Measurements from ENCODE around the gene TRIM38. TPM values are rescaled to one million over a fixed set of nuclear protein-coding genes. Genes with fewer than 3 reads are reported as not detected.
"Not testable (repeated sequence)": the region's sequence is repeated elsewhere in the genome, so short reads cannot be mapped to it uniquely, and the experiment has no call there.

Gene TRIM38
- total RNA-seq, 2 experiments from 2014 or later: 17.0 to 17.5 TPM

DNA sequence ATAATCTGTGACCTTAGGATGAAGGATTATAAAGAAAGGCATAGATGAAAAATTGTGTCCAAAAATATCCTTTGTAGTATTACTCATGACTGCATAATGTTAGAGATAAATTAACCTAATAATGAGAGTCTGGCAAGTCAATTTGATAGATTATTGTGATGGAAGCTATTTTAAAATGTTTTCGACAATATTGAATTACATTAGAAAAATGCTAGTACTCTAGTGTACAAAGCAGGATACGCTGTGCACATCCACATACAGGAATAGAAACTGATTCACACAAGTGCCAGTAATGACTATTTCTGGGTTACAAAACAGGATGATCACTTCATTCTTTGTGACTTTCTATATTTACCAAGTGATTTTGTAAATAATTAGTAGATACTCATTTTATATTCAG is 35.4 kb upstream of the TRIM38 start:
- Mint-ChIP-seq H3K9me3 (no peaks in the 10 kb centered on the region), H3K4me3 (no peak overlapping the region), H3K4me1 (ENCODE audit: low read depth) (no peaks in the 10 kb centered on the region), H3K27ac (no peak overlapping the region), H3K36me3 (ENCODE audit: low read depth) (no peaks in the 10 kb centered on the region), H3K27me3 (no peaks in the 10 kb centered on the region)
- DNase-seq (no peak), ATAC-seq (ENCODE audit: poor library complexity) (no peak)
- Histone ChIP-seq H3K36me3 (ENCODE audit: insufficient read depth, low read length) (no peaks in the 10 kb centered on the region), H3K9me3 (ENCODE audit: control insufficient read depth in 1 of 2, insufficient read depth in 1 of 2, low read length in 2 of 2) (no peaks in the 10 kb centered on the region), H3K4me1 (ENCODE audit: insufficient read depth, low read length) (no peaks in the 10 kb centered on the region), H3K27me3 (ENCODE audit: control insufficient read depth in 1 of 2, insufficient read depth in 2 of 2, low read length in 2 of 2) (no peaks in the 10 kb centered on the region), H3K27ac (ENCODE audit: low read depth in 1 of 2, low read length in 2 of 2) (no peak overlapping the region), H3K4me3 (ENCODE audit: low read length) (no peak overlapping the region)
- POLR2A ChIA-PET: interaction anchor here (1.3 to 1.8 kb wide), 2 partner anchors 35 to 94 kb away, joined by 3 to 5 read pairs; partner anchors contain the start of gene TRIM38
- CTCF ChIA-PET: interaction anchor here (1.2 kb wide), 1 partner anchor 13 kb away, joined by 5 read pairs; no protein-coding TSS in a partner anchor
- TF ChIP-seq, protein P1, sequence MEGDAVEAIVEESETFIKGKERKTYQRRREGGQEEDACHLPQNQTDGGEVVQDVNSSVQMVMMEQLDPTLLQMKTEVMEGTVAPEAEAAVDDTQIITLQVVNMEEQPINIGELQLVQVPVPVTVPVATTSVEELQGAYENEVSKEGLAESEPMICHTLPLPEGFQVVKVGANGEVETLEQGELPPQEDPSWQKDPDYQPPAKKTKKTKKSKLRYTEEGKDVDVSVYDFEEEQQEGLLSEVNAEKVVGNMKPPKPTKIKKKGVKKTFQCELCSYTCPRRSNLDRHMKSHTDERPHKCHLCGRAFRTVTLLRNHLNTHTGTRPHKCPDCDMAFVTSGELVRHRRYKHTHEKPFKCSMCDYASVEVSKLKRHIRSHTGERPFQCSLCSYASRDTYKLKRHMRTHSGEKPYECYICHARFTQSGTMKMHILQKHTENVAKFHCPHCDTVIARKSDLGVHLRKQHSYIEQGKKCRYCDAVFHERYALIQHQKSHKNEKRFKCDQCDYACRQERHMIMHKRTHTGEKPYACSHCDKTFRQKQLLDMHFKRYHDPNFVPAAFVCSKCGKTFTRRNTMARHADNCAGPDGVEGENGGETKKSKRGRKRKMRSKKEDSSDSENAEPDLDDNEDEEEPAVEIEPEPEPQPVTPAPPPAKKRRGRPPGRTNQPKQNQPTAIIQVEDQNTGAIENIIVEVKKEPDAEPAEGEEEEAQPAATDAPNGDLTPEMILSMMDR (IDR thresholded peaks at IDR 0.05): no peak
- intact Hi-C loops (cut with DNase I, micrococcal nuclease): no loop called here

DNA sequence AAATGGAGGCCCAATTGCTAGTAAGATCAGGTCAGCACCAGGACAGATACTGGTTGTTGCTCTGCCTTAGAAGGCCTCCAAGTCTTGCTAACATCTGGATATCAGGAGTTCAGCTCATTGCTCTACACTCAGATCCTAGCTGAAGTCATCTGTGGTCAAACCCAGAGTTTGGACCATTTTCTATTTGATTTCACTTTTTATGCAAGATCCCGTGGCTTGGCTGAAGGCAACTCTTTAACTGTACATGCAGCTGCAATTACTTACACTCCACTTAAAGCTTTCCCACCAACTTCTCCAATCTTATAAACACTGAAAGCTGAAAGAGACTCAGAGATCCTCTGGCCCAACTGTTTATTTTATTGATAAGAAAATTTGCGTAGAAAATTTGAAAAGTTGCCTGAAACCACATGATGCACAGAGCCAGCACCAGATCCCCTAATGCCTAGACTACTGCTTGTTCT is 34.8 kb upstream of the TRIM38 start:
- ChIA-PET CTCF (interaction anchor here (1.2 kb wide), 1 partner anchor 12 kb away, joined by 5 read pairs; no protein-coding TSS in a partner anchor), POLR2A (interaction anchor here (1.3 kb wide), 1 partner anchor 93 kb away, joined by 3 read pairs; no protein-coding TSS in a partner anchor)
- Histone ChIP-seq H3K27ac (ENCODE audit: low read depth in 1 of 2, low read length in 2 of 2) (no peak overlapping the region), H3K4me1 (ENCODE audit: insufficient read depth, low read length) (no peaks in the 10 kb centered on the region), H3K36me3 (ENCODE audit: insufficient read depth, low read length) (no peaks in the 10 kb centered on the region), H3K27me3 (ENCODE audit: control insufficient read depth in 1 of 2, insufficient read depth in 2 of 2, low read length in 2 of 2) (no peaks in the 10 kb centered on the region), H3K4me3 (ENCODE audit: low read length) (no peak overlapping the region), H3K9me3 (ENCODE audit: control insufficient read depth in 1 of 2, insufficient read depth in 1 of 2, low read length in 2 of 2) (no peaks in the 10 kb centered on the region)
- intact Hi-C loops (cut with DNase I, micrococcal nuclease): no loop called here
- no peaks in the 10 kb centered on the region for H3K36me3 Mint-ChIP-seq (ENCODE audit: low read depth)
- no peaks in the 10 kb centered on the region for H3K9me3 Mint-ChIP-seq
- H3K27me3 Mint-ChIP-seq: no peaks in the 10 kb centered on the region
- DNase-seq (no peak), ATAC-seq (ENCODE audit: poor library complexity) (no peak)
- no peaks in the 10 kb centered on the region for H3K4me1 Mint-ChIP-seq (ENCODE audit: low read depth)
- TF ChIP-seq, protein P1 (IDR thresholded peaks at IDR 0.05): no peak
- no peak overlapping the region for H3K4me3 Mint-ChIP-seq
- no peak overlapping the region for H3K27ac Mint-ChIP-seq

GRCh38 chr6:25928562-25929324 is 33.9 kb upstream of the TRIM38 start:
- Histone ChIP-seq H3K4me1 (ENCODE audit: insufficient read depth, low read length) (no peaks in the 10 kb centered on the region), H3K27me3 (ENCODE audit: control insufficient read depth in 1 of 2, insufficient read depth in 2 of 2, low read length in 2 of 2) (no peaks in the 10 kb centered on the region), H3K36me3 (ENCODE audit: insufficient read depth, low read length) (no peaks in the 10 kb centered on the region), H3K9me3 (ENCODE audit: control insufficient read depth in 1 of 2, insufficient read depth in 1 of 2, low read length in 2 of 2) (no peaks in the 10 kb centered on the region), H3K27ac (ENCODE audit: low read depth in 1 of 2, low read length in 2 of 2) (no peak overlapping the region), H3K4me3 (ENCODE audit: low read length) (no peak overlapping the region)
- Mint-ChIP-seq H3K27me3 (no peaks in the 10 kb centered on the region), H3K9me3 (no peaks in the 10 kb centered on the region), H3K4me1 (ENCODE audit: low read depth) (no peaks in the 10 kb centered on the region), H3K4me3 (no peak overlapping the region), H3K36me3 (ENCODE audit: low read depth) (no peaks in the 10 kb centered on the region), H3K27ac (no peak overlapping the region)
- DNase-seq (no peak), ATAC-seq (ENCODE audit: poor library complexity) (no peak)
- intact Hi-C loops (cut with DNase I, micrococcal nuclease): no loop called here
- TF ChIP-seq, protein P1 (IDR thresholded peaks at IDR 0.05): no peak
- ChIA-PET POLR2A (interaction anchor here (1.3 kb wide), 1 partner anchor 92 kb away, joined by 3 read pairs; no protein-coding TSS in a partner anchor), CTCF (interaction anchor here (0.6 to 1.2 kb wide), 2 partner anchors 11 to 644 kb away, joined by 3 to 5 read pairs; no protein-coding TSS in a partner anchor)

DNA sequence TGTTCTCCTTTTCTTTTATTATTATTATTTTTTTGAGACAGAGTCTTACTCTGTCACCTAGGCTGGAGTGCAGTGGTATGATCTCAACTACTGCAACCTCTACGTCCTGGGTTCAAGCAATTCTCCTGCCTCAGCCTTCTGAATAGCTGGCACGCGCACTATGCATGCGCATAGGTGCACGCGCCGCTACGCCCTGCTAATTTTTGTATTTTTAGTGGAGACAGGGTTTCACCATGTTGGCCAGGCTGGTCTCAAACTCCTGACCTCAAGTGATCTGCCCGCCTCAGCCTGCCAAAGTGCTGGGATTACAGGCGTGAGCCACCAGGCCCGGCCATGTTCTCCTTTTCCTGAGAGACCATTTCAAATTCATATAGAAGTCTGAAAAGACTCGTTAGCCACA is 32.8 kb upstream of the TRIM38 start:
- intact Hi-C loops (cut with DNase I, micrococcal nuclease): not testable (repeated sequence)

More for the DNA sequence above, 32.8 kb upstream of the TRIM38 start:
- H3K36me3 ChIP-seq (ENCODE audit: insufficient read depth, low read length); H3K27ac Mint-ChIP-seq; POLR2A ChIA-PET; DNase-seq; H3K4me3 Mint-ChIP-seq; H3K36me3 Mint-ChIP-seq (ENCODE audit: low read depth); H3K9me3 Mint-ChIP-seq; H3K9me3 ChIP-seq (ENCODE audit: control insufficient read depth in 1 of 2, insufficient read depth in 1 of 2, low read length in 2 of 2); H3K4me1 Mint-ChIP-seq (ENCODE audit: low read depth); H3K27ac ChIP-seq (ENCODE audit: low read depth in 1 of 2, low read length in 2 of 2); ATAC-seq (ENCODE audit: poor library complexity); H3K27me3 Mint-ChIP-seq; CTCF ChIA-PET; H3K4me1 ChIP-seq (ENCODE audit: insufficient read depth, low read length); H3K27me3 ChIP-seq (ENCODE audit: control insufficient read depth in 1 of 2, insufficient read depth in 2 of 2, low read length in 2 of 2); H3K4me3 ChIP-seq (ENCODE audit: low read length): not testable (repeated sequence)
